ENCODE measurements around the gene EPAS1. TPM values are rescaled to one million over a fixed set of nuclear protein-coding genes. Genes with fewer than 3 reads are reported as not detected.

The EPAS1 gene
- total RNA-seq, 1 donor, result 132 TPM

GRCh38 chr2:46434851-46435273, 137.7 kb downstream of the EPAS1 start:
- no peak overlapping the region for H3K4me3 ChIP-seq (ENCODE audit: low read depth, low read length)
- TF ChIP-seq CTCF (IDR thresholded peaks at IDR 0.05; ENCODE audit: insufficient read depth, low read depth, low read length), result no peak
- DNase-seq (ENCODE audit: low read depth), result peak; percentile 82

- no peak for TF ChIP-seq CTCF (IDR thresholded peaks at IDR 0.05; ENCODE audit: insufficient read depth, low read depth, low read length)
- no peak for DNase-seq (ENCODE audit: low read depth)
- no peak overlapping the region for H3K4me3 ChIP-seq (ENCODE audit: low read depth, low read length)
Observed at GRCh38 chr2:46435353-46435752, 138.1 kb downstream of the EPAS1 start.

GRCh38 chr2:46435796-46436360, 138.7 kb downstream of the EPAS1 start:
- DNase-seq (ENCODE audit: low read depth), result peak; percentile 52
- TF ChIP-seq CTCF (IDR thresholded peaks at IDR 0.05; ENCODE audit: insufficient read depth, low read depth, low read length), result no peak
- no peak overlapping the region for H3K4me3 ChIP-seq (ENCODE audit: low read depth, low read length)

Small RNAs within 50 kb of the gene (small RNA-seq; reads per million reads assigned to genes)
- gene RF00017, result not detected

Other genes starting within 250 kb of the EPAS1 start
- 0.32 TPM in 1 of 2 replicates, not detected in the other for gene TMEM247, start 182.2 kb downstream of the EPAS1 start, total RNA-seq
- gene RHOQ, start 245.1 kb downstream of the EPAS1 start, total RNA-seq, result 74.4 and 93.7 TPM in 2 replicates
- 2.6 and 3.2 TPM in 2 replicates for gene ATP6V1E2, start 245.2 kb downstream of the EPAS1 start, total RNA-seq

All from fibroblast of villous mesenchyme (primary cell).